MM.1S (cell line): Measurements from ENCODE around the gene MAML3.

Experiments
- EZH2 ChIP-seq: fragments of 300-600 bp; sonication (generic); optimal IDR thresholded peaks from 2 replicates; pipeline ENCODE3; 2017; ENCODE audit warnings: low read depth, mild to moderate bottlenecking, antibody characterized with exemption, low read length, mixed read lengths
- TF ChIP-seq, protein P1 (sequence below): fragments of 300-600 bp; sonication (generic); IDR thresholded peaks from 2 replicates; pipeline ENCODE4 v1.5.1; 2016; ENCODE audit warnings: antibody characterized with exemption, low read length, mixed read lengths

DNA sequence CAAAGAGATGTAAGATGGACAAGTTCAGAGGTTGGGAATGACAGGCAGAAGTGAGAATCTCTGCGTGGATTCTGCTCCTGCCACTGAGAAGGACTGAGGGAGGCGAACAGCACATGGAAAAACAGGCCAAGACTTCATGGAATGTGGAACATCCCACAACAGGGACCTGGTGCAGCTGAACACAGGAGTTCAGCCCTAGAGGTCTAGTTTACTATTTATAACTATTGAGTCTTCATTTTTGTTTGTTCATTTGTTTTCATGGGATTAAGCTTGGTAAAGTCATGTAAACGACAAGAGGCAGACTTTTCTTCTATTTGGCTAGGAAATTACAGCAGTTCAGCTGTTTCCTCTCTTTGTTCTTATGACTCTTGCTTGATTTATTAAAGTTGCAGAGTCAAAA, 234.5 kb downstream of the MAML3 start:
- TF ChIP-seq, protein P1, sequence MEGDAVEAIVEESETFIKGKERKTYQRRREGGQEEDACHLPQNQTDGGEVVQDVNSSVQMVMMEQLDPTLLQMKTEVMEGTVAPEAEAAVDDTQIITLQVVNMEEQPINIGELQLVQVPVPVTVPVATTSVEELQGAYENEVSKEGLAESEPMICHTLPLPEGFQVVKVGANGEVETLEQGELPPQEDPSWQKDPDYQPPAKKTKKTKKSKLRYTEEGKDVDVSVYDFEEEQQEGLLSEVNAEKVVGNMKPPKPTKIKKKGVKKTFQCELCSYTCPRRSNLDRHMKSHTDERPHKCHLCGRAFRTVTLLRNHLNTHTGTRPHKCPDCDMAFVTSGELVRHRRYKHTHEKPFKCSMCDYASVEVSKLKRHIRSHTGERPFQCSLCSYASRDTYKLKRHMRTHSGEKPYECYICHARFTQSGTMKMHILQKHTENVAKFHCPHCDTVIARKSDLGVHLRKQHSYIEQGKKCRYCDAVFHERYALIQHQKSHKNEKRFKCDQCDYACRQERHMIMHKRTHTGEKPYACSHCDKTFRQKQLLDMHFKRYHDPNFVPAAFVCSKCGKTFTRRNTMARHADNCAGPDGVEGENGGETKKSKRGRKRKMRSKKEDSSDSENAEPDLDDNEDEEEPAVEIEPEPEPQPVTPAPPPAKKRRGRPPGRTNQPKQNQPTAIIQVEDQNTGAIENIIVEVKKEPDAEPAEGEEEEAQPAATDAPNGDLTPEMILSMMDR = no peak
- no peak for TF ChIP-seq EZH2
